Fibroblast of the aortic adventitia (primary cell): ENCODE data around the gene POM121L12. TPM values are rescaled to one million over a fixed set of nuclear protein-coding genes. Genes with fewer than 3 reads are reported as not detected.

ENCODE experiments used
- DNase-seq: peaks from one replicate; pipeline ENCODE4 v3.0.0-alpha.2; 2010; ENCODE audit warnings: low read depth
- H3K4me3 ChIP-seq: 2 replicates; pipeline ENCODE4 v1.5.1; 2011; ENCODE audit warnings: low read depth, mild to moderate bottlenecking, control low read depth, low read length, moderate library complexity
- total RNA-seq: library from RNA; depleted of rRNA; stranded (reverse); fragments of >200 nt; gene quantifications from 2 replicates; pipeline ENCODE4 v1.2.3, GENCODE V29; 2012; ENCODE audit warnings: low replicate concordance
- TF ChIP-seq, protein P1 (sequence below): IDR thresholded peaks from 2 replicates; pipeline ENCODE4 v1.5.1; 2011; ENCODE audit warnings: mild to moderate bottlenecking, low read length, control low read depth, inconsistent platforms; ENCODE audit not compliant: insufficient read depth

POM121L12 gene
- not detected in 2 replicates for total RNA-seq

DNA sequence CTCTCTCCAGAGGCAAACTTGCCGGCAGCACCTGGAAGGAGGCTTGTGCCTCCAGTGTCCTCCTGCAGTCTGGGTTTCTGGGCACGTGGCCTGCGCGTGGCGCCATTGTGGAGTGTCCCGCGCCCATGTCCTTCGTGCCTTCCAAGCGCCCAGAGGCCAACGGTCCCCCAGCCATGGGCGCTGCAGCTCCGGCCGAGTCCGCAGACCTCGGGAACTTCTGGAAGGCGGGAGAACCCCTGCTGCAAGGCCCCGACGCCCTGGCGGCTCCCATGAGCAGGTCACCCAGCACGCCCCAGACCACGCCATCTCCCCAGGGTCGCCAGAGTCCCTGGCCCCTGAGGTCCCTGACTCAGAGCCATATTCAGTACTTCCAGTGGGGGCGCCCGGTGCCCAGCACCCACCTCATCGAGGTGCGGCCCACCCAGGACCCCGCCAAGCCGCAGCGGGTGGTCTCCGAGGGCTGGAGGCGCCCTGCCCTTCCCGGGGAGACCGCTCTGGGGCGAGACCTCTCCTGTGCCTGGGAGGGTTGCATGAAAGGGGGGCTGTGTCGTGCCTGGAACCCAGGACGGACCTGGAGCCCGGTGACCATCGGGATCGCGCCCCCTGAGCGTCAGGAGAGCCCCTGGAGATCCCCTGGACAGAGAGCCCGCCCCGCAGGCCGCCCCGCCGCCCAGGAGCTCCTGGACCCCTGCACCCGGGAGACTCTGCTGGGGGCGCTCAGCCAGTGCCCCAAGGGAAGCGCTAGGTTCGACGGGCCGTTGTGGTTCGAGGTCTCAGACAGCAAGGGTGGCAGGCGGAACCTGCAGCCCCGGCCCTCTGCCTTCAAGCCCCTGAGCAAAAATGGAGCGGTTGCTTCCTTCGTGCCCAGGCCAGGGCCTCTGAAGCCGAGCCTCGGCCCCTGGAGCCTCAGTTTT lies at the start of gene POM121L12:
POM121L12 (plus strand) TSS at position 135 of the 914 bp plus-strand sequence; CDS start at position 174, 39 bp downstream.
- TF ChIP-seq, protein P1, sequence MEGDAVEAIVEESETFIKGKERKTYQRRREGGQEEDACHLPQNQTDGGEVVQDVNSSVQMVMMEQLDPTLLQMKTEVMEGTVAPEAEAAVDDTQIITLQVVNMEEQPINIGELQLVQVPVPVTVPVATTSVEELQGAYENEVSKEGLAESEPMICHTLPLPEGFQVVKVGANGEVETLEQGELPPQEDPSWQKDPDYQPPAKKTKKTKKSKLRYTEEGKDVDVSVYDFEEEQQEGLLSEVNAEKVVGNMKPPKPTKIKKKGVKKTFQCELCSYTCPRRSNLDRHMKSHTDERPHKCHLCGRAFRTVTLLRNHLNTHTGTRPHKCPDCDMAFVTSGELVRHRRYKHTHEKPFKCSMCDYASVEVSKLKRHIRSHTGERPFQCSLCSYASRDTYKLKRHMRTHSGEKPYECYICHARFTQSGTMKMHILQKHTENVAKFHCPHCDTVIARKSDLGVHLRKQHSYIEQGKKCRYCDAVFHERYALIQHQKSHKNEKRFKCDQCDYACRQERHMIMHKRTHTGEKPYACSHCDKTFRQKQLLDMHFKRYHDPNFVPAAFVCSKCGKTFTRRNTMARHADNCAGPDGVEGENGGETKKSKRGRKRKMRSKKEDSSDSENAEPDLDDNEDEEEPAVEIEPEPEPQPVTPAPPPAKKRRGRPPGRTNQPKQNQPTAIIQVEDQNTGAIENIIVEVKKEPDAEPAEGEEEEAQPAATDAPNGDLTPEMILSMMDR: no peak
- no peak within 1 kb of the TSS for H3K4me3 ChIP-seq
- DNase-seq: no peak

DNA sequence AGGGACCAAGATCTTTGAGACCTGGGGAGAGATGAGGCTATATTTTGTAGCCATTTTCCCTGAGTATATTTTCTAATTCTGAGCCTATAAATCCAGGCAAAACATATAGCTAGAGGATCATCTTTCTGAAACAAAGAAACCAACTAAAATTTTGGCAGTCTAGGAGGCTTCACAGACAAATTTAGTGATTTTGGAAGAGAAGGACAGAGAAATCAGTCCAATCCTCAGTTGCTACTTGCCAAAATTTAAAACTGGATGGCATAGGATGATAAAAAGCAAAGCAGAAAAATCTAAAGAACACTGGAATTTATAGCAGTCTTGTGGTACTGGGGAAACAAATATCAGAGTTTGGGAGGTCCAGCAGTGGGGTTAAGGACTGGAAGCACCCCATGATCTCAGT lies 43.4 kb upstream of the POM121L12 start:
- H3K4me3 ChIP-seq: no peak overlapping the region
- no peak for DNase-seq
- TF ChIP-seq, protein P1: no peak

DNA sequence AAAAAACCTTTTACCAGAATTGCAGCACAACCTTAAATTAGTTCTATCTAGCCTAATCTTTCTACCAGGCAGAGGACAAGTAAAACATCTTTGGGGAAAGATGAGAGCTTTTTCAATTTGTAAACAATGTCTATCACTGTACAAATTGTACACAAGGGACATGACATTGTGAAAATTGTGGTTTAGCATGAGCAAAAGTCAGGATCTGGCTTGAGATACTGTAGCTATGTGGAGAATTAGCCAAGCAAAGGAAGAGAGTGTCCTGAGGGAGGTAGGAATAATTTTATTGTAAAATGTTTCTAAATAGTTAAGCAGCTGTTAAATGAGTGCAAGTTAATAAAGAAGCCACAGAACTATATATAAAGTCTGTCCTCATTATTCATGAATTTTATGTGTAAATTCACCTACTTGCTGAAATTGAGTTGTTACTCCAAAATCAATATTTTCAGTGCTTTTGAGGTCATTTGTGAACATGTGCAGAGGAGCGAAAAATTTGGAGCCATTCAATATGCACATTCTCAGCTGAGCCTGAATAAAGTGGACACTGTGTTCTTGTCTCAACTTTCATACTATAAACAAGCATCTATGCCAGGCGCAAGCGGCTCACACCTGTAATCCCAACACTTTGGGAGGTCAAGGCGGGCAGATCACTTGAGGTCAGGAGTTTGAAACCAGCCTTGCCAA lies 42.8 kb upstream of the POM121L12 start:
- no peak for DNase-seq
- no peak overlapping the region for H3K4me3 ChIP-seq
- TF ChIP-seq, protein P1: no peak

DNA sequence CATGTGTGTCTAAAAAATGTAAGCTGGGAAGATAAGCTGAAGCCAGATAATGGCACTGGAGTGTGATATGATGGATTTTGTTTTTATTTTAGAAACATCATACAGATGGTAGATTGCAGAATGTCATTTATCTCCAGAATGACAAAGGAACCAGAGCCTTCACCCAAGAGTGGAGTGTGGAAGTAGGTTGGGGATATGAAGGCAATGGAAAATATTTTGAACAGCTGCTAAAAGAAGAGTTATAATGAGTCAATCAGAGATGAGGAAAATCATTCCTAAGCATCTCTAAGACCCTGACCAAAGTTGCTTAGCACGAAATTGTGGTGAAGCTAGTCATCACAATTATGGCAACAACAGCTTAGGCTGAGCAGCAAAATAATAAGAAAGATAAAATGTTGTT lies 39.8 kb upstream of the POM121L12 start:
- H3K4me3 ChIP-seq: no peak overlapping the region
- TF ChIP-seq, protein P1: no peak
- no peak for DNase-seq

DNA sequence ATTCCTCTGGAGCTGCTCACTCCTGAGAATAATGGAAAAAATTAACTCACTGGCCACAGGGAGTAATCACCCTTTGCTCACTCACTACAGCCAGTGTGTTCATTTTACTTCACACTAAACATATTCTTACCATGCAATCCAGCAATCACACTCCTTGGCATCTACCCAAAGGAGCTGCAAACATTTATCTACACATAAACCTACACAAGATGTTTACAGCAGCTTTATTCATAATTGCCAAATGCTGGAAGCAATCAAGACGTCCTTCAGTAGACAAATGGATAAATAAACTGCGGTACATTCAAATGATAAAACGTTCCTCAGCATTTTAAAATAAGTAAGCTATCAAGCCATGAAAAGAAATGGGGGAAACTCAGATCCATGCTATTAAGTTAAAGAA lies 34.2 kb upstream of the POM121L12 start:
- DNase-seq: no peak
- TF ChIP-seq, protein P1: no peak
- no peak overlapping the region for H3K4me3 ChIP-seq

DNA sequence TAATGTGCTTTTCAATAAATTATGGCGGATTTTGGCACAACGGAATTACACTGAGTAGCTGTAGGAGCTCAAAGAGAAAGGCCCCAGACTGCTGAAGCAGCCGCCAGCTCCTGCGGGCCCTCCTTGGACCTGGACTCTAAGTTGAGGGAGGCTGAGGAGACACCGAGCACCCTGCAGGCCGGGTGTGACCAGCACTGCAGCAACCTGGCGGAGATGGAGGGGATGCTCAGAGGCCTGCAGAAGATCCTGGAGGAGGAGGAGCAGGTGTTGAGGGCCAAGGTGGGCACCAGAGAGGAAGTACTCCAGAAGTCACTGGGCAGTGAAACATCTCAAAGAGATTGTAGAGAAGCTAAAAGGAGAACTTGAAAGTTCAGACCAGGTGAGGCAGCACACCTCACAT lies 33.0 kb upstream of the POM121L12 start:
- TF ChIP-seq, protein P1: no peak
- DNase-seq: no peak
- H3K4me3 ChIP-seq: no peak overlapping the region
